Gastroesophageal sphincter (tissue), 4 donors: Measurements from ENCODE around the gene FN3K. TPM values are rescaled to one million over a fixed set of nuclear protein-coding genes. Genes with fewer than 3 reads are reported as not detected.

Experiments used
- ATAC-seq: fragments of 150-250 bp; one replicate; pipeline ENCODE4 v1.9.1; 2016; ENCODE audit warnings: mild to moderate bottlenecking, moderate library complexity
- H3K27ac ChIP-seq, 4 donors: fragments of 200-600 bp; sonication (generic) in 3 of 4; 1 replicate in 3 of 4; 2 replicates in 1 of 4; pipeline ENCODE4 v1.5.1; 2016 to 2019
- H3K27me3 ChIP-seq: fragments of 200-600 bp; sonication (generic); one replicate; pipeline ENCODE4 v1.5.1; 2019
- H3K36me3 ChIP-seq, 2 donors: fragments of 200-600 bp; sonication (generic); one replicate each; pipeline ENCODE4 v1.5.1; 2019; ENCODE audit warnings: control low read depth in 1 of 2
- H3K4me1 ChIP-seq, 3 donors: fragments of 200-600 bp; sonication (generic); 1 replicate in 2 of 3; 2 replicates in 1 of 3; pipeline ENCODE4 v1.5.1; 2016 to 2019; ENCODE audit warnings: control low read depth in 2 of 3
- H3K4me3 ChIP-seq, 2 donors: fragments of 200-600 bp; sonication (generic); one replicate each; pipeline ENCODE4 v1.5.1; 2019; ENCODE audit warnings: mild to moderate bottlenecking in 1 of 2, moderate library complexity in 1 of 2
- H3K9me3 ChIP-seq, 3 donors: fragments of 200-600 bp; sonication (generic); one replicate each; pipeline ENCODE4 v1.5.1; 2017 to 2019; ENCODE audit warnings: control low read depth in 2 of 3
- CTCF ChIP-seq, 4 experiments: fragments of 200-600 bp in 2 of 4; fragments of 450-650 bp in 2 of 4; sonication (generic) in 1 of 4; IDR thresholded peaks; one replicate each; pipeline ENCODE4 v1.5.1; 2017 to 2019; ENCODE audit warnings: antibody characterized with exemption in 4 of 4, mild to moderate bottlenecking in 2 of 4, moderate library complexity in 2 of 4
- EP300 ChIP-seq: sonication (generic); formaldehyde crosslinking; IDR thresholded peaks from one replicate; pipeline ENCODE4 v1.6.1; 2017; ENCODE audit warnings: antibody characterized with exemption, mild to moderate bottlenecking
- POLR2A ChIP-seq, 2 donors: fragments of 450-650 bp; IDR thresholded peaks; one replicate each; pipeline ENCODE4 v1.6.1; 2017; ENCODE audit warnings: antibody characterized with exemption in 2 of 2, mild to moderate bottlenecking in 2 of 2, moderate library complexity in 1 of 2
- POLR2AphosphoS5 ChIP-seq: sonication (generic); formaldehyde crosslinking; IDR thresholded peaks from one replicate; pipeline ENCODE4 v1.6.1; 2017; ENCODE audit warnings: antibody characterized with exemption
- WGBS, 2 donors: methylation state at CpG; one replicate each; pipeline ENCODE4 v1.1.5; 2018; ENCODE audit warnings: low coverage in 1 of 2; 5-methylcytosine and 5-hydroxymethylcytosine counted together
- total RNA-seq, 4 donors: library from RNA; depleted of rRNA; stranded (reverse); fragments of >200 nt; gene quantifications; one replicate each; pipeline ENCODE4 v1.1.0, GENCODE V29; 2016

FN3K gene
- total RNA-seq, 4 donors from 2014 or later: 6.9 to 22.0 (median 8.6) TPM

GRCh38 chr17:82689077-82689476, 46.3 kb upstream of the FN3K start:
- Histone ChIP-seq H3K27me3 (no peaks in the 10 kb centered on the region), H3K4me3 (no peak overlapping the region), H3K9me3 (no peaks in the 10 kb centered on the region), H3K27ac (no peak overlapping the region), H3K4me1 (no peaks in the 10 kb centered on the region), H3K36me3 (peaks cover 0 to 20% of the 10 kb centered on the region in 2 donors)
- TF ChIP-seq CTCF (IDR thresholded peaks at IDR 0.05): no peak
- TF ChIP-seq POLR2AphosphoS5: no peak
- no peak for TF ChIP-seq POLR2A (IDR thresholded peaks at IDR 0.05)
- no peak for TF ChIP-seq EP300
- no peak for ATAC-seq
- 81% methylated on average over 5 of the region's 8 CpGs; no CpG with 5 or more reads in 1 of the 2 donors for WGBS, 2 donors

- no peak for ATAC-seq
- H3K27me3 ChIP-seq: no peaks in the 10 kb centered on the region
- peaks cover 0 to 9% (median 0%) of the 10 kb centered on the region in 3 donors for H3K9me3 ChIP-seq
- H3K36me3 ChIP-seq: peaks cover 0 to 14% of the 10 kb centered on the region in 2 donors
- H3K4me3 ChIP-seq: no peak overlapping the region
- no peaks in the 10 kb centered on the region for H3K4me1 ChIP-seq
- 78% methylated on average over 11 of the region's 18 CpGs for WGBS, 2 donors
- TF ChIP-seq POLR2A (IDR thresholded peaks at IDR 0.05) (no peak), POLR2AphosphoS5 (no peak), CTCF (IDR thresholded peaks at IDR 0.05) (no peak), EP300 (no peak)
- H3K27ac ChIP-seq: no peak overlapping the region
Observed at GRCh38 chr17:82690786-82691489, 44.5 kb upstream of the FN3K start.

- no peak overlapping the region for H3K27ac ChIP-seq
- H3K4me1 ChIP-seq: peaks cover 0 to 2% (median under 1%) of the 10 kb centered on the region in 3 donors
- TF ChIP-seq POLR2AphosphoS5: no peak
- no peak for TF ChIP-seq POLR2A (IDR thresholded peaks at IDR 0.05)
- no peak for TF ChIP-seq EP300
- no peak for TF ChIP-seq CTCF (IDR thresholded peaks at IDR 0.05)
- no peak overlapping the region for H3K4me3 ChIP-seq
- no peaks in the 10 kb centered on the region for H3K27me3 ChIP-seq
- H3K36me3 ChIP-seq: peaks cover 0 to 14% of the 10 kb centered on the region in 2 donors
- peaks cover 0 to 9% (median 0%) of the 10 kb centered on the region in 3 donors for H3K9me3 ChIP-seq
- 74 to 89% methylated on average over 3 to 5 of the region's 17 CpGs for whole genome bisulfite sequencing, 2 donors
- no peak for ATAC-seq
Observed at GRCh38 chr17:82691714-82692113, 43.7 kb upstream of the FN3K start.

GRCh38 chr17:82692268-82692667, 43.1 kb upstream of the FN3K start:
- Histone ChIP-seq H3K4me3 (no peak overlapping the region), H3K9me3 (peaks cover 0 to 9% (median 0%) of the 10 kb centered on the region in 3 donors), H3K4me1 (peaks cover 0 to 7% (median 6%) of the 10 kb centered on the region in 3 donors), H3K27me3 (no peaks in the 10 kb centered on the region), H3K27ac (no peak overlapping the region), H3K36me3 (peaks cover 0 to 14% of the 10 kb centered on the region in 2 donors)
- WGBS, 2 donors: 90 to 100% methylated on average over 1 to 2 of the region's 16 CpGs
- no peak for TF ChIP-seq CTCF (IDR thresholded peaks at IDR 0.05)
- TF ChIP-seq POLR2AphosphoS5: no peak
- TF ChIP-seq POLR2A (IDR thresholded peaks at IDR 0.05): no peak
- no peak for TF ChIP-seq EP300
- no peak for ATAC-seq
